ENCODE measurements around the gene BIRC3. TPM values are rescaled to one million over a fixed set of nuclear protein-coding genes. Genes with fewer than 3 reads are reported as not detected.
"Not testable (repeated sequence)": the region's sequence is repeated elsewhere in the genome, so short reads cannot be mapped to it uniquely, and the experiment has no call there.

The BIRC3 gene
- polyA plus RNA-seq, 1 donor = 5.7 TPM

DNA sequence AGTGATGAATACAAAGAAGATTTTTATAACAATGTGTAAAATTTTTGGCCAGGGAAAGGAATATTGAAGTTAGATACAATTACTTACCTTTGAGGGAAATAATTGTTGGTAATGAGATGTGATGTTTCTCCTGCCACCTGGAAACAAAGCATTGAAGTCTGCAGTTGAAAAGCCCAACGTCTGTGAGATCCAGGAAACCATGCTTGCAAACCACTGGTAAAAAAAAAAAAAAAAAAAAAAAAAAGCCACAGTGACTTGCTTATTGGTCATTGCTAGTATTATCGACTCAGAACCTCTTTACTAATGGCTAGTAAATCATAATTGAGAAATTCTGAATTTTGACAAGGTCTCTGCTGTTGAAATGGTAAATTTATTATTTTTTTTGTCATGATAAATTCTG lies 5.3 kb downstream of the BIRC3 start:
- no peak overlapping the region for H3K4me3 ChIP-seq (ENCODE audit: low read length)
- H3K4me1 ChIP-seq (ENCODE audit: control insufficient read depth, insufficient read depth, low read length) = no peaks in the 10 kb centered on the region
- H3K9me3 ChIP-seq (ENCODE audit: control insufficient read depth, low read depth, low read length) = no peaks in the 10 kb centered on the region
- DNase-seq = no peak
- no CpG with 5 or more reads among the region's 2 CpGs for WGBS (ENCODE audit: insufficient coverage, low lambda C conversion rate)
- no peak overlapping the region for H3K27ac ChIP-seq (ENCODE audit: low read length)
- H3K36me3 ChIP-seq (ENCODE audit: control insufficient read depth, insufficient read depth, low read length) = no peaks in the 10 kb centered on the region
- no peaks in the 10 kb centered on the region for H3K27me3 ChIP-seq (ENCODE audit: control insufficient read depth, insufficient read depth, low read length)

DNA sequence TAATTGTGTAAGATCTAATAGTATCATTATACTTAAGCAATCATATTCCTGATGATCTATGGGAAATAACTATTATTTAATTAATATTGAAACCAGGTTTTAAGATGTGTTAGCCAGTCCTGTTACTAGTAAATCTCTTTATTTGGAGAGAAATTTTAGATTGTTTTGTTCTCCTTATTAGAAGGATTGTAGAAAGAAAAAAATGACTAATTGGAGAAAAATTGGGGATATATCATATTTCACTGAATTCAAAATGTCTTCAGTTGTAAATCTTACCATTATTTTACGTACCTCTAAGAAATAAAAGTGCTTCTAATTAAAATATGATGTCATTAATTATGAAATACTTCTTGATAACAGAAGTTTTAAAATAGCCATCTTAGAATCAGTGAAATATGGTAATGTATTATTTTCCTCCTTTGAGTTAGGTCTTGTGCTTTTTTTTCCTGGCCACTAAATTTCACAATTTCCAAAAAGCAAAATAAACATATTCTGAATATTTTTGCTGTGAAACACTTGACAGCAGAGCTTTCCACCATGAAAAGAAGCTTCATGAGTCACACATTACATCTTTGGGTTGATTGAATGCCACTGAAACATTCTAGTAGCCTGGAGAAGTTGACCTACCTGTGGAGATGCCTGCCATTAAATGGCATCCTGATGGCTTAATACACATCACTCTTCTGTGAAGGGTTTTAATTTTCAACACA lies 6.4 kb downstream of the BIRC3 start:
- Histone ChIP-seq H3K4me1 (ENCODE audit: control insufficient read depth, insufficient read depth, low read length) (no peaks in the 10 kb centered on the region), H3K9me3 (ENCODE audit: control insufficient read depth, low read depth, low read length) (no peaks in the 10 kb centered on the region), H3K27ac (ENCODE audit: low read length) (no peak overlapping the region), H3K4me3 (ENCODE audit: low read length) (no peak overlapping the region), H3K27me3 (ENCODE audit: control insufficient read depth, insufficient read depth, low read length) (no peaks in the 10 kb centered on the region), H3K36me3 (ENCODE audit: control insufficient read depth, insufficient read depth, low read length) (no peaks in the 10 kb centered on the region)
- DNase-seq = no peak
- 100% methylated on average over 1 of the region's 1 CpG for WGBS (ENCODE audit: insufficient coverage, low lambda C conversion rate)

DNA sequence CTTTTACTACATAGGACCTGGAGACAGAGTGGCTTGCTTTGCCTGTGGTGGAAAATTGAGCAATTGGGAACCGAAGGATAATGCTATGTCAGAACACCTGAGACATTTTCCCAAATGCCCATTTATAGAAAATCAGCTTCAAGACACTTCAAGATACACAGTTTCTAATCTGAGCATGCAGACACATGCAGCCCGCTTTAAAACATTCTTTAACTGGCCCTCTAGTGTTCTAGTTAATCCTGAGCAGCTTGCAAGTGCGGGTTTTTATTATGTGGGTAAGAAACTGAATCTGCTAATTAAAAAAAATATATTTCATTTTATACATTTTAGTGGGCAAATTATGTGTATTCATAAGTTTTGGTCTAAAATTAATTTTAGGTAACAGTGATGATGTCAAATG lies 7.8 kb downstream of the BIRC3 start:
- H3K27ac ChIP-seq (ENCODE audit: low read length) = no peak overlapping the region
- no peaks in the 10 kb centered on the region for H3K9me3 ChIP-seq (ENCODE audit: control insufficient read depth, low read depth, low read length)
- no peak for DNase-seq
- H3K27me3 ChIP-seq (ENCODE audit: control insufficient read depth, insufficient read depth, low read length) = no peaks in the 10 kb centered on the region
- H3K4me3 ChIP-seq (ENCODE audit: low read length) = no peak overlapping the region
- 86% methylated on average over 1 of the region's 3 CpGs for WGBS (ENCODE audit: insufficient coverage, low lambda C conversion rate)
- H3K4me1 ChIP-seq (ENCODE audit: control insufficient read depth, insufficient read depth, low read length) = no peaks in the 10 kb centered on the region
- H3K36me3 ChIP-seq (ENCODE audit: control insufficient read depth, insufficient read depth, low read length) = no peaks in the 10 kb centered on the region

DNA sequence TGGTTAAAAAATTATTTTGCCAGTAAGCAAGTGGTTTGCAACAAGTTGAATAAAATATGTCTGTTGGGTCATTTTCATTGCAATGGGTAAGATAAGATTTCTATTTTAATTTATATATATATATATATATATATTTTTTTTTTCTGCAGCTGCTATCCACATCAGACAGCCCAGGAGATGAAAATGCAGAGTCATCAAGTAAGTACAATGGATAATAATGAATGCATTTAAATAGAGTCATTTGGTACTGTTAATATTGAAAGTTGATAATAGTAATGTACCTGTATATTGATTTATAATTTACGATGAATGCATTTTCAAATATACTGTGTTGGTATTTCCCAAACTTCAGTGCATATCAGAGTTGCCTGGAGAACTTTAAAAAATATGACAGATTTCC lies 11.5 kb downstream of the BIRC3 start:
- Histone ChIP-seq H3K4me1 (ENCODE audit: control insufficient read depth, insufficient read depth, low read length) (peaks cover 6% of the 10 kb centered on the region), H3K4me3 (ENCODE audit: low read length) (no peak overlapping the region), H3K27ac (ENCODE audit: low read length) (no peak overlapping the region), H3K9me3 (ENCODE audit: control insufficient read depth, low read depth, low read length) (no peaks in the 10 kb centered on the region), H3K36me3 (ENCODE audit: control insufficient read depth, insufficient read depth, low read length) (no peaks in the 10 kb centered on the region), H3K27me3 (ENCODE audit: control insufficient read depth, insufficient read depth, low read length) (no peaks in the 10 kb centered on the region)
- 100% methylated on average over 1 of the region's 1 CpG for WGBS (ENCODE audit: insufficient coverage, low lambda C conversion rate)
- no peak for DNase-seq

DNA sequence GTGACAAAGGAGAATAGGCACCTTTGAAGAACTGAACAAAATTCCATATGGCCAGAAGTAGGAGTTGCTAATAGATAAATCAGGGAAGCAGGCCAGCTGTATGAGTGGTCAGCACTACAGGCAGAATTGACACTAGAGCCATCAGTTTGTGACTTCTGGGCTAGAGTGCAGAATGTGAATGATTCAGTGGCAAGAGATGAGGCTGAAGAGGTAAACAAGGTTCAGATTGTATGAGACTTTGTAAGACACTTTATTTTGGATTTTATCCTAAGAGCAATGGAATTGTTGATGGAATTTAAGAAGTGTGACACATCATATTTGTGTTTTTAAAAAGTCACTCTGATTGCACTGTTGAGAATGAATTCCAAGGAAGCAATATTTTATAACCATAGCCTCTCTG lies 12.9 kb downstream of the BIRC3 start:
- no peaks in the 10 kb centered on the region for H3K27me3 ChIP-seq (ENCODE audit: control insufficient read depth, insufficient read depth, low read length)
- H3K4me3 ChIP-seq (ENCODE audit: low read length) = no peak overlapping the region
- H3K9me3 ChIP-seq (ENCODE audit: control insufficient read depth, low read depth, low read length) = no peaks in the 10 kb centered on the region
- no peaks in the 10 kb centered on the region for H3K36me3 ChIP-seq (ENCODE audit: control insufficient read depth, insufficient read depth, low read length)
- no peak for DNase-seq
- H3K27ac ChIP-seq (ENCODE audit: low read length) = no peak overlapping the region
- H3K4me1 ChIP-seq (ENCODE audit: control insufficient read depth, insufficient read depth, low read length) = peaks cover 6% of the 10 kb centered on the region

DNA sequence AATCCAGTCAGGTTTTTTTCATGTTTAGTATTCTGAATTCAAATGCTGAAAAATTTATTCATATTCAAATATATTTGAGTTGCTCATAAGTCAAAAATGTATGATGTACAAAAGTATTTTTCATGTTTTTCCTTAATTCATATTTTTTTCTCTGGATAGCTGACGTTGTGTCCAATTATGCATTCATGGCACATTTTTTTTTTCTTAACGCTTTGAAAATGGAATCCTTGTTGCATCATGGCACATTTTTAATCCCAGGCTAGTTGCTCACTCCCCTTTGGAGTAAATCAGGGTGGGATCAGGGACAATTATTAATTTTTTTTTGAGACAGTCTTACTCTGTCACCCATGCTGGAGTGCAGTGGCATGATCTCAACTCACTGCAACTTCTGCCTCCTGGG lies 14.1 kb downstream of the BIRC3 start:
- no peak overlapping the region for H3K4me3 ChIP-seq (ENCODE audit: low read length)
- H3K27ac ChIP-seq (ENCODE audit: low read length) = no peak overlapping the region
- H3K36me3 ChIP-seq (ENCODE audit: control insufficient read depth, insufficient read depth, low read length) = no peaks in the 10 kb centered on the region
- no peak for DNase-seq
- H3K4me1 ChIP-seq (ENCODE audit: control insufficient read depth, insufficient read depth, low read length) = peaks cover 6% of the 10 kb centered on the region
- H3K9me3 ChIP-seq (ENCODE audit: control insufficient read depth, low read depth, low read length) = no peaks in the 10 kb centered on the region
- no peaks in the 10 kb centered on the region for H3K27me3 ChIP-seq (ENCODE audit: control insufficient read depth, insufficient read depth, low read length)
- 80% methylated on average over 1 of the region's 2 CpGs for WGBS (ENCODE audit: insufficient coverage, low lambda C conversion rate)

DNA sequence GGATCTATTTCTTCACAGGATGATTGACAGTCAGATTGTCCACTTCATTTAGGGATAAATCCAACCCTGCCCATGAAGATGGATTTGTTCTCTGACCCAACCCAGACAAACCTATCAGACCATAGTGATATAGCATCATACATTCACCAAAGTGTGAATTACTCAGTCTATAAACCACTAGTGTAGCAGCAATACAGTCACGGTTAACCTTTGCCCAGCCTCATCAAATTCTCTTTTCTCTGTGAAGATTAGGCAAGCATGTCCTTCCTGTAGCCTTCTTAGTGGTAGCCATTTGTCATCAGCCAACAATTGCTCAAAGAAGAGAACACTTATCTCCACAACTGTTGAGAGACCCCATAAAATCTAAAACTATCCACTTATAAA lies 15.3 kb downstream of the BIRC3 start:
- H3K27me3 ChIP-seq (ENCODE audit: control insufficient read depth, insufficient read depth, low read length) = no peaks in the 10 kb centered on the region
- peaks cover 6% of the 10 kb centered on the region for H3K4me1 ChIP-seq (ENCODE audit: control insufficient read depth, insufficient read depth, low read length)
- no peak overlapping the region for H3K4me3 ChIP-seq (ENCODE audit: low read length)
- no CpG with 5 or more reads among the region's 1 CpG for WGBS (ENCODE audit: insufficient coverage, low lambda C conversion rate)
- peak; percentile 49 to 78 for DNase-seq
- H3K9me3 ChIP-seq (ENCODE audit: control insufficient read depth, low read depth, low read length) = no peaks in the 10 kb centered on the region
- no peaks in the 10 kb centered on the region for H3K36me3 ChIP-seq (ENCODE audit: control insufficient read depth, insufficient read depth, low read length)
- H3K27ac ChIP-seq (ENCODE audit: low read length) = no peak overlapping the region

DNA sequence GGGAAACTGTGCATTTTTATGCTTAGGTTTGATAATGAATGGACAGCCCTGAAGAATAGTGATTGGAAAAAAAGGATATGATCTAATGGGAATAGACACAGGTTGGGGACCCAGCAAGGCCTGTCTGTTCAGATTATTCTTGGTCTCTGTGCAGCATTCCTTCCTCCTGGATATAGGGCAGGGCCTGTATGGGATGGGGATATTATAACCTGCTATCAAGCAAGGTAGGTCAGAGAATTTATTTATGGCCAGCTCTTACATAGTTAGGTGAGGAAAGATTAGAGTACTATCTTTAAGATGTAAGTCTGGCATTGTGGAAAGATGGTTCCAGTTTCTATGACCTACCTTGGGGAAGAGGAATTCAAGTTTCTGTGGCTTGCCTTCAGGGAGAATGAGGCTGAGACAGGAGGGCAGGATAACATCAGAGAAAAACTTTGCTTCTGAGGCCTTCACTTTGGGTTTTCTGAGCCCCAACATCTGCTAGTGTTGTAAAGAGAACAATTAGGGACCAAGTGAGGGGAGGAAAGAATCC lies 21.3 kb downstream of the BIRC3 start:
- Histone ChIP-seq H3K36me3 (ENCODE audit: control insufficient read depth, insufficient read depth, low read length) (no peaks in the 10 kb centered on the region), H3K4me3 (ENCODE audit: low read length) (no peak overlapping the region), H3K27ac (ENCODE audit: low read length) (no peak overlapping the region), H3K4me1 (ENCODE audit: control insufficient read depth, insufficient read depth, low read length) (peaks cover 3% of the 10 kb centered on the region), H3K27me3 (ENCODE audit: control insufficient read depth, insufficient read depth, low read length) (no peaks in the 10 kb centered on the region), H3K9me3 (ENCODE audit: control insufficient read depth, low read depth, low read length) (no peaks in the 10 kb centered on the region)
- no peak for DNase-seq

DNA sequence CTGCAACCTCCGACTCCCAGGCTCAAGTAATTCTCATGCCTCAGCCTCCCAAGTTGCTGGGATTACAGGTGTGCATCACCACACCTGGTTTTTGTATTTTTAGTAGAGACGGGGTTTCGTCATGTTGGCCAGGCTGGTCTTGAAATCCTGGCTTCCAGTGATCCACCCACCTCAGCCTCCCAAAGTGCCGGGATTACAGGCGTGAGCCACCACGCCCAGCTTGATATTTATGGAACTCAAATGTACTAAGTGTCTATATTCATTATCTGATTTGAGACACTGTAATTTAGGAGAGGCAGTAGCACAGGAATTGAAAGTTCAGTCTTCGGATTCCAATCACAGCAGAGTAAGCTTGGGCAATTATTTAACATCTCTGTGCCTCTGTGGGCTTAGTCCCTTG lies 24.0 kb downstream of the BIRC3 start:
- not testable (repeated sequence) for H3K9me3 ChIP-seq (ENCODE audit: control insufficient read depth, low read depth, low read length); H3K27ac ChIP-seq (ENCODE audit: low read length); H3K4me3 ChIP-seq (ENCODE audit: low read length); H3K36me3 ChIP-seq (ENCODE audit: control insufficient read depth, insufficient read depth, low read length); H3K27me3 ChIP-seq (ENCODE audit: control insufficient read depth, insufficient read depth, low read length); DNase-seq; H3K4me1 ChIP-seq (ENCODE audit: control insufficient read depth, insufficient read depth, low read length)
- no CpG with 5 or more reads among the region's 7 CpGs for WGBS (ENCODE audit: insufficient coverage, low lambda C conversion rate)

DNA sequence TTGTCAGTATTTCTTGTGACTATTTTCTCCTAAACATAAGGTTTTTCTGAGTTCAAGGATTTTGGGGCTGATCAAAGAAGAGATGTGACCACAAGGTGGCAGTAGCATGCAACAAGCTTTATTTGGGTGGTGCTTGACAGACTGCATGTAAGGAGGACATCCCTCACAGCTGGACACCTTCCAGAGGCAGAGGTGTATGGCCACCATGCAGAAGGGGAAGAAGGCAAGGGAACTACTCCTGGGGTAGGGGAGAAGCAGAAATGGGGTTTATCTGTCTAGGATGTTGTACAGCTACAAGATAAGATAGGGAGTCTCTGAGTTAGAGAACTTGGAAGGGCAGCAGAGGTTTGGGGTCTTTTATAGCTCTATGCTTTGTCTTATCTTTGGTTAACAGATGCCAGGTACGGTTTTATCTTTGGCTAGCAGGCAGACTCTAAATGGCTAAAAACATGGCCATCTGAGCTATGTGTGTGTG lies 24.6 kb downstream of the BIRC3 start:
- H3K36me3 ChIP-seq (ENCODE audit: control insufficient read depth, insufficient read depth, low read length) = no peaks in the 10 kb centered on the region
- no peaks in the 10 kb centered on the region for H3K9me3 ChIP-seq (ENCODE audit: control insufficient read depth, low read depth, low read length)
- WGBS (ENCODE audit: insufficient coverage, low lambda C conversion rate) = no CpG with 5 or more reads among the region's 1 CpG
- no peaks in the 10 kb centered on the region for H3K27me3 ChIP-seq (ENCODE audit: control insufficient read depth, insufficient read depth, low read length)
- no peak overlapping the region for H3K4me3 ChIP-seq (ENCODE audit: low read length)
- peaks cover 9% of the 10 kb centered on the region for H3K4me1 ChIP-seq (ENCODE audit: control insufficient read depth, insufficient read depth, low read length)
- DNase-seq = peak; percentile 64 to 66
- H3K27ac ChIP-seq (ENCODE audit: low read length) = no peak overlapping the region

DNA sequence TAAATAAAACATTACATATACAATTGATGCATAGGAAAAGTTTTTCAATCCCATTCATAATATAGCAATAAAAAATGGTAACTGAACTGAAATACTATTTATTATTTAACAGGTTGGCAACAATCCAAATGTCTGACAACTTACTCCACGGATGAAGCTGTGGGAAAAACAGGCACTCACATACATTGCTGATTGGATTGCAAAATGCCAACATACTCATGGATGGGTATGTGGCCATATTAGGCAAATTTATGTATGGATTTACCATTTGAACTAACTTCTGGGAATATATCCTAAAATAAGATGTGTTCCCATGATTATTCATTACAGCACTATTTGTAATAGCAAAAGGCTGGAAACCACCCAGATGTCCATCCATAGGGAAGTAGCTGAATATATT lies 26.5 kb downstream of the BIRC3 start:
- no peaks in the 10 kb centered on the region for H3K9me3 ChIP-seq (ENCODE audit: control insufficient read depth, low read depth, low read length)
- no peak overlapping the region for H3K4me3 ChIP-seq (ENCODE audit: low read length)
- H3K4me1 ChIP-seq (ENCODE audit: control insufficient read depth, insufficient read depth, low read length) = peaks cover 6% of the 10 kb centered on the region
- no peak for DNase-seq
- no peaks in the 10 kb centered on the region for H3K36me3 ChIP-seq (ENCODE audit: control insufficient read depth, insufficient read depth, low read length)
- no peaks in the 10 kb centered on the region for H3K27me3 ChIP-seq (ENCODE audit: control insufficient read depth, insufficient read depth, low read length)
- WGBS (ENCODE audit: insufficient coverage, low lambda C conversion rate) = no CpG with 5 or more reads among the region's 1 CpG
- no peak overlapping the region for H3K27ac ChIP-seq (ENCODE audit: low read length)

All from large intestine (tissue), 3 donors.